Lower lobe of right lung (tissue), 2 donors: ENCODE data around the gene ATAD3B. TPM values are rescaled to one million over a fixed set of nuclear protein-coding genes. Genes with fewer than 3 reads are reported as not detected.

ENCODE experiments used
- ATAC-seq, 2 donors: fragments of 200-7000 bp; cut with Tn5 transposase; one replicate each; pipeline ENCODE4 v1.9.1; 2020 to 2022; ENCODE audit warnings: mild to moderate bottlenecking in 2 of 2, moderate library complexity in 2 of 2
- DNase-seq: peaks from one replicate; pipeline ENCODE4 v3.0.0-alpha.2; 2020
- H3K27ac ChIP-seq: fragments of 200-600 bp; one replicate; pipeline ENCODE4 v1.8.0; 2022
- H3K27me3 ChIP-seq: fragments of 200-600 bp; one replicate; pipeline ENCODE4 v1.8.0; 2022; ENCODE audit warnings: low read depth
- H3K36me3 ChIP-seq: fragments of 200-600 bp; one replicate; pipeline ENCODE4 v1.8.0; 2022; ENCODE audit warnings: mild to moderate bottlenecking
- H3K4me1 ChIP-seq: fragments of 200-600 bp; one replicate; pipeline ENCODE4 v1.8.0; 2022
- H3K4me3 ChIP-seq: fragments of 200-600 bp; one replicate; pipeline ENCODE4 v1.8.0; 2022; ENCODE audit warnings: mild to moderate bottlenecking
- H3K9me3 ChIP-seq: fragments of 200-600 bp; one replicate; pipeline ENCODE4 v1.8.0; 2022
- CTCF ChIP-seq: fragments of 200-600 bp; IDR thresholded peaks from one replicate; pipeline ENCODE4 v1.8.0; 2022; ENCODE audit warnings: antibody characterized with exemption, mild to moderate bottlenecking
- intact Hi-C: fragments of 100-400 bp; cut with DNase I; formaldehyde crosslinking; loops from one replicate; pipeline ENCODE4 v1.11.0; 2022
- total RNA-seq: library from RNA; stranded (reverse); fragmentation: NEBNext Ultra II Directional; extraction: Animal tissue kit (Norgen Biotek cat#: 25700); gene quantifications from one replicate; pipeline ENCODE4 v1.2.1, GENCODE V29; 2021
- donor health status: DM: no; HTN: yes; CAD: no; lungs with severe emphysema.

Gene ATAD3B
- total RNA-seq, 1 donor from 2014 or later = 19.0 TPM

DNA sequence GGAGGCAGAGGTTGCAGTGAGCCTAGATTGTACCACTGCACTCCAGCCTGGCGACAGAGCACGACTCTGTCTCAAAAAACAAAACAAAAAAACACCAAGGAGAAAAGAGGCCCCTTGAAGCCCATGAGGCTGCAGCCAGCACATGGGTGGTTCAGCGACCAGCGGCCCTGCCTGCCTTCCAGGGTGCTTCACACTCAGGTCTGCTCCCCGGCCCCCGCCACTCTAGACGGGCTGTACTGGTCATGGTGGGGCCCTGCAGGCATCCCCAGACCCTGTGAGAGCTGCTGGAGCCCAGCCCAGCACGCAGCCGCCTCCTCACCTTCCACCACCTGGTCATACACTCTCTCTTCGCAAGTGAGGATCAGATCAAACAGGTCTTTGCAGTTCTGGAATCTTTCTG, 73.0 kb downstream of the ATAD3B start:
- Histone ChIP-seq H3K4me3 (no peak overlapping the region), H3K9me3 (no peaks in the 10 kb centered on the region), H3K27ac (no peak overlapping the region), H3K36me3 (peaks cover 43% of the 10 kb centered on the region), H3K27me3 (no peaks in the 10 kb centered on the region), H3K4me1 (peaks cover 11% of the 10 kb centered on the region)
- intact Hi-C loops = no loop called here
- ATAC-seq (no peak), DNase-seq (no peak)
- no peak for TF ChIP-seq CTCF

Other genes with a start within 250 kb of the ATAD3B start
- gene SDF4, start 239.8 kb upstream of the ATAD3B start, total RNA-seq = 127 TPM
- gene B3GALT6, start 239.5 kb upstream of the ATAD3B start, total RNA-seq = 13.7 TPM
- 1.2 TPM for gene C1QTNF12, start 225.0 kb upstream of the ATAD3B start, total RNA-seq
- 49.9 TPM for gene UBE2J2, start 197.9 kb upstream of the ATAD3B start, total RNA-seq
- 4.3 TPM for gene SCNN1D, start 191.3 kb upstream of the ATAD3B start, total RNA-seq
- 50.6 TPM for gene ACAP3, start 163.8 kb upstream of the ATAD3B start, total RNA-seq
- 16.2 TPM for gene PUSL1, start 163.2 kb upstream of the ATAD3B start, total RNA-seq
- gene INTS11, start 147.1 kb upstream of the ATAD3B start, total RNA-seq = 88.9 TPM
- gene CPTP, start 147.0 kb upstream of the ATAD3B start, total RNA-seq = 20.4 TPM
- gene TAS1R3, start 140.5 kb upstream of the ATAD3B start, total RNA-seq = 0.65 TPM
- gene DVL1, start 122.3 kb upstream of the ATAD3B start, total RNA-seq = 60.4 TPM
- gene MXRA8, start 113.2 kb upstream of the ATAD3B start, total RNA-seq = 39.3 TPM
- 82.4 TPM for gene AURKAIP1, start 96.6 kb upstream of the ATAD3B start, total RNA-seq
- gene CCNL2, start 72.4 kb upstream of the ATAD3B start, total RNA-seq = 165 TPM
- 79.8 TPM for gene MRPL20, start 64.5 kb upstream of the ATAD3B start, total RNA-seq
- gene ANKRD65, start 50.5 kb upstream of the ATAD3B start, total RNA-seq = 22.3 TPM
- 58.7 TPM for gene VWA1, start 36.1 kb upstream of the ATAD3B start, total RNA-seq
- 7.8 TPM for gene ATAD3C, start 22.1 kb upstream of the ATAD3B start, total RNA-seq
- gene ATAD3A, start 40.4 kb downstream of the ATAD3B start, total RNA-seq = 14.1 TPM
- 3.9 TPM for gene TMEM240, start 68.9 kb downstream of the ATAD3B start, total RNA-seq
- 123 TPM for gene SSU72, start 103.1 kb downstream of the ATAD3B start, total RNA-seq
- 7.7 TPM for gene FNDC10, start 128.4 kb downstream of the ATAD3B start, total RNA-seq
- 82.5 TPM for gene MIB2, start 143.7 kb downstream of the ATAD3B start, total RNA-seq
- 27.2 TPM for gene MMP23B, start 160.4 kb downstream of the ATAD3B start, total RNA-seq
- gene CDK11B, start 187.2 kb downstream of the ATAD3B start, total RNA-seq = 23.0 TPM
- 52.7 TPM for gene SLC35E2B, start 221.0 kb downstream of the ATAD3B start, total RNA-seq